ENCODE results near the gene INO80.

GRCh38 chr15:41161336-41161735, 45.3 kb upstream of the INO80 start:
- TF ChIP-seq CTCF (conservative IDR thresholded peaks at IDR 0.05; ENCODE audit: low read length) (no peak), EZH2phosphoT487 (IDR thresholded peaks at IDR 0.05; ENCODE audit: borderline replicate concordance) (no peak)

All from Loucy (cell line).